SU-DHL-6 (cell line): ENCODE data around the gene TNFRSF17.

ENCODE experiments used
- CTCF ChIP-seq: fragments of 200-600 bp; sonication (generic); IDR thresholded peaks from one replicate; pipeline ENCODE4 v1.5.1; 2017; ENCODE audit warnings: antibody characterized with exemption, mild to moderate bottlenecking, low read length, moderate library complexity; ENCODE audit not compliant: insufficient read depth, poor library complexity, severe bottlenecking
- EZH2phosphoT487 ChIP-seq: fragments of 200-600 bp; sonication (generic), shearing (Covaris generic); conservative IDR thresholded peaks from 2 replicates; pipeline ENCODE4 v1.6.1; 2018; ENCODE audit warnings: mild to moderate bottlenecking, antibody characterized with exemption, low read length, moderate library complexity, mixed read lengths

- TF ChIP-seq CTCF (no peak), EZH2phosphoT487 (no peak)
Measured at GRCh38 chr16:12016291-12016947, 51.4 kb downstream of the TNFRSF17 start.
